ENCODE data around the gene INTS1. TPM values are rescaled to one million over a fixed set of nuclear protein-coding genes. Genes with fewer than 3 reads are reported as not detected.
A peak's percentile ranks its signal among the peaks of the same experiment; 100 is the strongest.

Gene INTS1
- total and polyA plus RNA-seq, 2 of the 4 experiments (the other 2 are of a cell fraction), result 9.3 to 40.1 TPM

GRCh38 chr7:1447112-1447511 is 57.1 kb downstream of the INTS1 start:
- no peak overlapping the region for H3K4me3 ChIP-seq (ENCODE audit: insufficient read depth, low read depth, low read length)
- no peak overlapping the region for H3K14ac ChIP-seq (replicated peaks; ENCODE audit: low read depth, low read length)
- no peak overlapping the region; the same call in 1 of the 2 replicates for H2AK5ac ChIP-seq (ENCODE audit: low read depth, low read length)
- H4K5ac ChIP-seq (ENCODE audit: low read depth, low read length), result no peak overlapping the region; the same call in 1 of the 2 replicates
- H3K56ac ChIP-seq (ENCODE audit: extremely low read depth, insufficient read depth, low read length), result no peak overlapping the region
- H3K9me3 ChIP-seq (ENCODE audit: control insufficient read depth, insufficient read depth, low read length), result no peaks in the 10 kb centered on the region
- H2BK5ac ChIP-seq (ENCODE audit: low read depth, low read length, poor library complexity, severe bottlenecking), result no peak overlapping the region
- H3K18ac ChIP-seq (ENCODE audit: low read depth, low read length), result no peak overlapping the region
- H3K4me2 ChIP-seq (ENCODE audit: low read depth, low read length), result no peak overlapping the region
- BruUV-seq (replicated peaks), result no TSS peak
- 100% methylated on average over 4 of the region's 11 CpGs; no CpG with 5 or more reads in 1 of the 2 experiments for WGBS, 2 experiments (ENCODE audit: extremely low coverage in 2 of 2, insufficient read length in 1 of 2)
- H3K9ac ChIP-seq (ENCODE audit: low read depth, low read length), result no peak overlapping the region
- TF ChIP-seq USF2 (IDR thresholded peaks at IDR 0.05; ENCODE audit: low read depth, low read length), result no peak
- no peak for TF ChIP-seq CEBPB (IDR thresholded peaks at IDR 0.05; ENCODE audit: low read depth, low read length)
- no peak for TF ChIP-seq RFX5 (IDR thresholded peaks at IDR 0.05; ENCODE audit: low read depth, low read length)
- TF ChIP-seq FOS (IDR thresholded peaks at IDR 0.05; ENCODE audit: low read depth, low read length), result no peak
- no peak for TF ChIP-seq RCOR1 (IDR thresholded peaks at IDR 0.05; ENCODE audit: insufficient replicate concordance, low read length)
- no peak for TF ChIP-seq MAFK (IDR thresholded peaks at IDR 0.05; ENCODE audit: low read depth, low read length)
- no peak for TF ChIP-seq MAZ (IDR thresholded peaks at IDR 0.05; ENCODE audit: borderline replicate concordance, low read depth, low read length)
- TF ChIP-seq POLR2A (IDR thresholded peaks at IDR 0.05; ENCODE audit: low read depth, low read length), result no peak
- no peak for TF ChIP-seq RAD21 (IDR thresholded peaks at IDR 0.05; ENCODE audit: low read length)
- no peak for TF ChIP-seq CTCF (conservative IDR thresholded peaks at IDR 0.05; ENCODE audit: low read depth, low read length)
- TF ChIP-seq NFE2L2 (IDR thresholded peaks at IDR 0.05; ENCODE audit: low read depth, low read length), result no peak
- TF ChIP-seq SMC3 (IDR thresholded peaks at IDR 0.05; ENCODE audit: low read depth, low read length), result no peak
- no peak for TF ChIP-seq CHD1 (IDR thresholded peaks at IDR 0.05; ENCODE audit: low read depth, low read length)
- TF ChIP-seq BHLHE40 (IDR thresholded peaks at IDR 0.05; ENCODE audit: low read depth, low read length), result no peak
- DNase-seq (no peak), ATAC-seq (ENCODE audit: low read depth) (no peak)
- H3K9me1 ChIP-seq (ENCODE audit: insufficient read depth, low read length), result no peaks in the 10 kb centered on the region
- H2AFZ ChIP-seq (replicated peaks; ENCODE audit: low read length, poor library complexity), result no peak overlapping the region
- no peak overlapping the region for H3K4ac ChIP-seq (ENCODE audit: low read depth, low read length)
- CTCF ChIA-PET, result no interaction called here
- peak overlapping the region; percentile 39; the same call in 1 of the 2 replicates for H3K27ac ChIP-seq (ENCODE audit: insufficient read depth, low read length)
- no peak overlapping the region for H2BK15ac ChIP-seq (ENCODE audit: low read depth, low read length)
- peaks cover 16% of the 10 kb centered on the region; the same call in 1 of the 2 replicates for H3K36me3 ChIP-seq (ENCODE audit: control insufficient read depth, insufficient read depth, low read length)
- no peak overlapping the region for H4K91ac ChIP-seq (ENCODE audit: insufficient read depth, low read depth, low read length)
- peaks cover 17% of the 10 kb centered on the region for H3K4me1 ChIP-seq (ENCODE audit: control insufficient read depth, insufficient read depth, low read length)
- no peaks in the 10 kb centered on the region for H3K27me3 ChIP-seq (ENCODE audit: control insufficient read depth, insufficient read depth, low read length)
- in situ Hi-C loops (cut with MboI; ENCODE audit: low sequenced_read_pairs) (no loop called here), dilution Hi-C loops (cut with HindIII; ENCODE audit: low sequenced_read_pairs, unreplicated experiment) (no loop called here), intact Hi-C loops (cut with micrococcal nuclease) (no loop called here)
- H4K20me1 ChIP-seq (ENCODE audit: insufficient read depth, low read length), result peaks cover 4% of the 10 kb centered on the region; the same call in 1 of the 2 replicates
- no peak overlapping the region for H4K8ac ChIP-seq (ENCODE audit: low read depth in 2 of 2, low read length in 2 of 2)
- H3K79me1 ChIP-seq (ENCODE audit: low read depth in 1 of 2, low read length in 2 of 2), result peaks cover 0 to 19% of the 10 kb centered on the region in 2 experiments; a peak in 3 of 4 replicates
- H3K23ac ChIP-seq (ENCODE audit: low read depth, low read length), result no peak overlapping the region
- H2AK9ac ChIP-seq (replicated peaks; ENCODE audit: low read depth, low read length, poor library complexity), result peak overlapping the region; percentile 70
- no peak overlapping the region for H2BK120ac ChIP-seq (ENCODE audit: low read depth, low read length)
- no peak overlapping the region for H2BK20ac ChIP-seq (ENCODE audit: low read depth, low read length)
- POLR2A ChIA-PET (ENCODE audit: unreplicated experiment), result no interaction called here

All from IMR-90 (cell line).